Tibial artery (tissue), 4 donors: ENCODE measurements around the gene ANKRD34A.

Experiments
- DNase-seq, 2 donors: peaks; one replicate each; pipeline ENCODE4 v3.0.0-alpha.2; 2019
- H3K27ac ChIP-seq, 2 donors: fragments of 200-600 bp; sonication (generic) in 1 of 2; 1 replicate in 1 of 2; 2 replicates in 1 of 2; pipeline ENCODE4 v1.5.1; 2018 to 2019; ENCODE audit warnings: mild to moderate bottlenecking in 1 of 2
- H3K27me3 ChIP-seq, 2 donors: fragments of 200-600 bp; sonication (generic) in 1 of 2; one replicate each; pipeline versions ENCODE4 v1.5.1 to v1.6.0; 2016 to 2019
- H3K36me3 ChIP-seq, 3 donors: fragments of 200-600 bp; sonication (generic) in 2 of 3; one replicate each; pipeline ENCODE4 v1.5.1; 2016 to 2019; ENCODE audit warnings: mild to moderate bottlenecking in 2 of 3
- H3K4me1 ChIP-seq, 4 donors: fragments of 200-600 bp; sonication (generic) in 2 of 4; 1 replicate in 3 of 4; 2 replicates in 1 of 4; pipeline ENCODE4 v1.5.1; 2016 to 2019
- H3K4me3 ChIP-seq, 2 donors: fragments of 200-600 bp; sonication (generic) in 1 of 2; 1 replicate in 1 of 2; 2 replicates in 1 of 2; pipeline ENCODE4 v1.5.1; 2018 to 2019; ENCODE audit warnings: mild to moderate bottlenecking in 2 of 2
- H3K9me3 ChIP-seq, 3 donors: fragments of 200-600 bp; sonication (generic) in 1 of 3; one replicate each; pipeline ENCODE4 v1.5.1; 2016 to 2019
- intact Hi-C: fragments of 100-400 bp; cut with DNase I; formaldehyde crosslinking; loops from one replicate; pipeline ENCODE4 v1.15.0; 2023; ENCODE audit warnings: low total_unique reads
- TF ChIP-seq, protein P1 (sequence below), 2 experiments: fragments of 200-600 bp in 1 of 2; fragments of 450-650 bp in 1 of 2; IDR thresholded peaks; one replicate each; pipeline ENCODE4 v1.5.1; 2017 to 2019; ENCODE audit warnings: antibody characterized with exemption in 2 of 2, mild to moderate bottlenecking in 1 of 2, moderate library complexity in 1 of 2

The ANKRD34A gene

DNA sequence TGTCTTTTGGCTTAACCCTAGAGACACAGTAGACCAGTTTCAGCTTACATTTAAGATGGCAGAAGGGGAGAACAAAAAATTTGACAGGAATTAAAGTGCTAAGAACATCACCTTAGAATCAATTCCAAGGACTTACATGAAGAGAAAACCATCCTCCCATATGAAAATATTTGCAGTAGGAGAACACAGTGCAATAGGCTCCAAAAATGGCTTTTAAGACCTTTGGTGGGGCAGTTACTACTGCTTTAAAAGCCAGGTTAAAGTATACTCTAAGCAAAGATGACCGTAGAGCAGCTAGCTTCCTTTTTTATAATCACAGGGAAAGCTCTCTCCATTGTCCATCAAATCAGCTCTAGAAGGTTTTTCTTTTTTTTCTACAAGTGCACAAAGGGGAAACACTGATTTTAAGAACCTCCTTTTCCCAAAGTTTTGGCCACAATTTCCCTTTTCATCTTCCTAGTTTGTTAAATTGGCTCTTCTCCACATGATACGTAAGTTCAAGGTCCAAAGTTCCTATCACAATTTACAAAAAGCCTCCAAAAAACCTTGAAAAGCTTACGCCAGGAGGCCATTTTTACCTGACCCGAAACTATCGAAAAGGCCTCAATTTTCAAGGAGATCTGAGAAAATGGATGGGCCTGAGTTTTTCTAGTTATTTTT is 28.7 kb upstream of the ANKRD34A start:
- no peaks in the 10 kb centered on the region for H3K9me3 ChIP-seq
- no peaks in the 10 kb centered on the region for H3K27me3 ChIP-seq
- intact Hi-C loops, result no loop called here
- peaks cover 0 to 44% (median 30%) of the 10 kb centered on the region in 4 donors for H3K4me1 ChIP-seq
- H3K27ac ChIP-seq, result peak overlapping the region; percentile 85 to 90
- DNase-seq, result no peak
- peak overlapping the region; percentile 68 to 77 for H3K4me3 ChIP-seq
- H3K36me3 ChIP-seq, result peaks cover 31 to 38% (median 36%) of the 10 kb centered on the region in 3 donors
- TF ChIP-seq, protein P1, sequence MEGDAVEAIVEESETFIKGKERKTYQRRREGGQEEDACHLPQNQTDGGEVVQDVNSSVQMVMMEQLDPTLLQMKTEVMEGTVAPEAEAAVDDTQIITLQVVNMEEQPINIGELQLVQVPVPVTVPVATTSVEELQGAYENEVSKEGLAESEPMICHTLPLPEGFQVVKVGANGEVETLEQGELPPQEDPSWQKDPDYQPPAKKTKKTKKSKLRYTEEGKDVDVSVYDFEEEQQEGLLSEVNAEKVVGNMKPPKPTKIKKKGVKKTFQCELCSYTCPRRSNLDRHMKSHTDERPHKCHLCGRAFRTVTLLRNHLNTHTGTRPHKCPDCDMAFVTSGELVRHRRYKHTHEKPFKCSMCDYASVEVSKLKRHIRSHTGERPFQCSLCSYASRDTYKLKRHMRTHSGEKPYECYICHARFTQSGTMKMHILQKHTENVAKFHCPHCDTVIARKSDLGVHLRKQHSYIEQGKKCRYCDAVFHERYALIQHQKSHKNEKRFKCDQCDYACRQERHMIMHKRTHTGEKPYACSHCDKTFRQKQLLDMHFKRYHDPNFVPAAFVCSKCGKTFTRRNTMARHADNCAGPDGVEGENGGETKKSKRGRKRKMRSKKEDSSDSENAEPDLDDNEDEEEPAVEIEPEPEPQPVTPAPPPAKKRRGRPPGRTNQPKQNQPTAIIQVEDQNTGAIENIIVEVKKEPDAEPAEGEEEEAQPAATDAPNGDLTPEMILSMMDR (IDR thresholded peaks at IDR 0.05), result no peak

- Histone ChIP-seq H3K4me1 (peaks cover 0 to 39% (median 27%) of the 10 kb centered on the region in 4 donors), H3K27me3 (no peaks in the 10 kb centered on the region), H3K36me3 (peaks cover 31 to 38% (median 36%) of the 10 kb centered on the region in 3 donors), H3K27ac (peak overlapping the region; percentile 85 to 90), H3K4me3 (peak overlapping the region; percentile 68 to 77), H3K9me3 (no peaks in the 10 kb centered on the region)
- intact Hi-C loops, result no loop called here
- peak; percentile 20 to 41 for DNase-seq
- TF ChIP-seq, protein P1 (IDR thresholded peaks at IDR 0.05), result no peak
These were observed 28.1 kb upstream of the ANKRD34A start for GRCh38 chr1:145992502-145992936.

- H3K27ac ChIP-seq, result peak overlapping the region; percentile 85 to 90
- no peaks in the 10 kb centered on the region for H3K27me3 ChIP-seq
- intact Hi-C loops, result no loop called here
- peak overlapping the region; percentile 68 to 77 for H3K4me3 ChIP-seq
- DNase-seq, result no peak
- peaks cover 0 to 32% (median 21%) of the 10 kb centered on the region in 4 donors for H3K4me1 ChIP-seq
- H3K36me3 ChIP-seq, result peaks cover 31 to 38% (median 36%) of the 10 kb centered on the region in 3 donors
- H3K9me3 ChIP-seq, result no peaks in the 10 kb centered on the region
- TF ChIP-seq, protein P1 (IDR thresholded peaks at IDR 0.05), result no peak
These were observed 27.5 kb upstream of the ANKRD34A start for GRCh38 chr1:145991735-145992412.

DNA sequence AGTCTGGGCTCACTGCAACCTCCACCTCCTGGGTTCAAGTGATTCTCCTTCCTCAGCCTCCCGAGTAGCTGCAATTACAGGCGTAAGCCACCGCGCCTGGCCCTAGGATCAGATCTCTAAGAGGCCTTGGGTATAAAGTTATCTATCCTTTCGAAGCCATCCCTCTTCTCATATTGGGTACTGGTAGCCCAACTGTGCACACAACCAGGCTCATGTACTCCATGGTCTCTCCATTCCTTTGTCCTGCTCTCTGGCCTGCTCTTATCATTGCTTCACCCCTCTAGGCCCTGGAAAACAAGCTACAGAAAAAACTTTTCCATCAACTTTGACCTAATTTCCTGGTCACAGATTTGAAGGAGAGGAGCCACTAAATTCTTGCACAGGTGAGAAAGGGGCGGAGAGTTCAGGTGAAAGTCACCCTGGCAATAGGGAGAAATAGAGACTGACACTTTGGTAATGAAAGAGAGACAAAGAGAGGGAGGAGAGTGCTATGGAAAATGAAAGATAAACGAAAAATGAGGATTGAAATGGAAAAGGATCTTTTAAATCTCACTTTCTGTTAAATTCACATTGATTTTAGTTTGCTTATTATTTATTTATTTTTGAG is 26.0 kb upstream of the ANKRD34A start:
- peak in 1 of 2 donors; percentile 57 for DNase-seq

GRCh38 chr1:145988773-145989172 is 24.4 kb upstream of the ANKRD34A start:
- peaks cover 0 to 52% (median 40%) of the 10 kb centered on the region in 4 donors for H3K4me1 ChIP-seq
- H3K27ac ChIP-seq, result peak overlapping the region in 1 of 2 donors; percentile 11
- H3K4me3 ChIP-seq, result no peak overlapping the region

More for the DNA sequence above, 26.0 kb upstream of the ANKRD34A start:
- Histone ChIP-seq H3K27ac (peak overlapping the region; percentile 1 to 15), H3K4me1 (peaks cover 0 to 47% (median 32%) of the 10 kb centered on the region in 4 donors), H3K27me3 (no peaks in the 10 kb centered on the region), H3K36me3 (peaks cover 30 to 34% (median 31%) of the 10 kb centered on the region in 3 donors), H3K9me3 (no peaks in the 10 kb centered on the region), H3K4me3 (no peak overlapping the region)
- TF ChIP-seq, protein P1 (IDR thresholded peaks at IDR 0.05), result no peak
- intact Hi-C loops, result no loop called here

More at GRCh38 chr1:145988773-145989172, 24.4 kb upstream of the ANKRD34A start:
- intact Hi-C loops, result no loop called here
- H3K36me3 ChIP-seq, result peaks cover 15 to 19% (median 16%) of the 10 kb centered on the region in 3 donors
- TF ChIP-seq, protein P1 (IDR thresholded peaks at IDR 0.05), result no peak
- no peaks in the 10 kb centered on the region for H3K27me3 ChIP-seq
- H3K9me3 ChIP-seq, result no peaks in the 10 kb centered on the region
- DNase-seq, result peak; percentile 19 to 33
